DND-41 (cell line): ENCODE data around the gene LAMA2.

Experiments used
- ATAC-seq: fragments of 200-7000 bp; cut with Tn5 transposase; 3 replicates; pipeline ENCODE4 v1.9.1; 2021; ENCODE audit warnings: low read depth; ENCODE audit not compliant: insufficient read depth
- DNase-seq: peaks from one replicate; pipeline ENCODE4 v3.0.0-alpha.2; 2020
- H2AFZ ChIP-seq: 2 replicates; pipeline ENCODE4 v1.6.0; 2012; ENCODE audit warnings: low read depth, low read length
- H3K27ac ChIP-seq: 2 replicates; pipeline ENCODE4 v1.5.1; 2012; ENCODE audit warnings: low read length, inconsistent platforms
- H3K27me3 ChIP-seq: fragments of 200-600 bp; sonication (generic); 2 replicates; pipeline ENCODE4 v1.6.0; 2012; ENCODE audit warnings: low read length, mild to moderate bottlenecking, inconsistent platforms; ENCODE audit not compliant: insufficient read depth, poor library complexity
- H3K36me3 ChIP-seq: 2 replicates; pipeline ENCODE4 v1.5.1; 2012; ENCODE audit warnings: low read length, inconsistent platforms; ENCODE audit not compliant: insufficient read depth
- H3K4me1 ChIP-seq: 2 replicates; pipeline ENCODE4 v1.5.1; 2012; ENCODE audit warnings: mild to moderate bottlenecking, low read length; ENCODE audit not compliant: insufficient read depth
- H3K4me2 ChIP-seq: 2 replicates; pipeline ENCODE4 v1.6.0; 2012; ENCODE audit warnings: mild to moderate bottlenecking, moderate library complexity, low read length, inconsistent platforms; ENCODE audit not compliant: insufficient read depth
- H3K4me3 ChIP-seq, 2 experiments: fragments of 200-600 bp in 1 of 2; shearing (Covaris generic) in 1 of 2; 2 replicates each; pipeline ENCODE4 v1.5.1; 2012 to 2016; ENCODE audit warnings: inconsistent platforms in 2 of 2, low read length in 2 of 2, mild to moderate bottlenecking in 2 of 2, low read depth in 1 of 2, moderate library complexity in 1 of 2
- H3K79me2 ChIP-seq: 2 replicates; pipeline ENCODE4 v1.6.0; 2012; ENCODE audit warnings: low read length, inconsistent platforms; ENCODE audit not compliant: insufficient read depth
- H3K9ac ChIP-seq: 2 replicates; pipeline ENCODE4 v1.6.0; 2012; ENCODE audit warnings: low read depth, mild to moderate bottlenecking, inconsistent platforms, low read length, moderate library complexity
- H3K9me3 ChIP-seq: 2 replicates; pipeline ENCODE4 v1.5.1; 2012; ENCODE audit warnings: low read length, moderate library complexity, mild to moderate bottlenecking, inconsistent platforms; ENCODE audit not compliant: insufficient read depth, severe bottlenecking
- H4K20me1 ChIP-seq: 2 replicates; pipeline ENCODE4 v1.6.0; 2012; ENCODE audit warnings: low read length; ENCODE audit not compliant: insufficient read depth
- EZH2 ChIP-seq: IDR thresholded peaks from 3 replicates; pipeline ENCODE4 v1.6.1; 2012; ENCODE audit warnings: borderline replicate concordance, low read depth, mild to moderate bottlenecking, moderate library complexity, low read length, inconsistent platforms; ENCODE audit not compliant: severe bottlenecking
- TF ChIP-seq, protein P1 (sequence below): IDR thresholded peaks from 2 replicates; pipeline ENCODE4 v1.5.1; 2012; ENCODE audit warnings: borderline replicate concordance, low read length, moderate library complexity, mild to moderate bottlenecking; ENCODE audit not compliant: poor library complexity, severe bottlenecking; ENCODE audit errors: extremely low read depth

LAMA2 gene

GRCh38 chr6:129434091-129434490 lies 551.2 kb downstream of the LAMA2 start:
- ATAC-seq: no peak
- no peak overlapping the region for H2AFZ ChIP-seq
- H3K36me3 ChIP-seq: no peaks in the 10 kb centered on the region
- no peak for TF ChIP-seq EZH2
- TF ChIP-seq, protein P1, sequence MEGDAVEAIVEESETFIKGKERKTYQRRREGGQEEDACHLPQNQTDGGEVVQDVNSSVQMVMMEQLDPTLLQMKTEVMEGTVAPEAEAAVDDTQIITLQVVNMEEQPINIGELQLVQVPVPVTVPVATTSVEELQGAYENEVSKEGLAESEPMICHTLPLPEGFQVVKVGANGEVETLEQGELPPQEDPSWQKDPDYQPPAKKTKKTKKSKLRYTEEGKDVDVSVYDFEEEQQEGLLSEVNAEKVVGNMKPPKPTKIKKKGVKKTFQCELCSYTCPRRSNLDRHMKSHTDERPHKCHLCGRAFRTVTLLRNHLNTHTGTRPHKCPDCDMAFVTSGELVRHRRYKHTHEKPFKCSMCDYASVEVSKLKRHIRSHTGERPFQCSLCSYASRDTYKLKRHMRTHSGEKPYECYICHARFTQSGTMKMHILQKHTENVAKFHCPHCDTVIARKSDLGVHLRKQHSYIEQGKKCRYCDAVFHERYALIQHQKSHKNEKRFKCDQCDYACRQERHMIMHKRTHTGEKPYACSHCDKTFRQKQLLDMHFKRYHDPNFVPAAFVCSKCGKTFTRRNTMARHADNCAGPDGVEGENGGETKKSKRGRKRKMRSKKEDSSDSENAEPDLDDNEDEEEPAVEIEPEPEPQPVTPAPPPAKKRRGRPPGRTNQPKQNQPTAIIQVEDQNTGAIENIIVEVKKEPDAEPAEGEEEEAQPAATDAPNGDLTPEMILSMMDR: no peak
- no peak overlapping the region for H3K27ac ChIP-seq
- DNase-seq: no peak
- no peaks in the 10 kb centered on the region for H3K4me1 ChIP-seq
- no peak overlapping the region for H3K4me3 ChIP-seq
- no peaks in the 10 kb centered on the region for H4K20me1 ChIP-seq
- H3K9me3 ChIP-seq: no peaks in the 10 kb centered on the region
- no peaks in the 10 kb centered on the region for H3K79me2 ChIP-seq
- peaks cover 2% of the 10 kb centered on the region for H3K27me3 ChIP-seq
- H3K9ac ChIP-seq: no peak overlapping the region
- H3K4me2 ChIP-seq: no peak overlapping the region

GRCh38 chr6:129440691-129441090 lies 557.8 kb downstream of the LAMA2 start:
- H4K20me1 ChIP-seq: no peaks in the 10 kb centered on the region
- no peak overlapping the region for H3K4me3 ChIP-seq
- no peaks in the 10 kb centered on the region for H3K4me1 ChIP-seq
- no peak overlapping the region for H2AFZ ChIP-seq
- no peak overlapping the region for H3K27ac ChIP-seq
- H3K27me3 ChIP-seq: peaks cover 3% of the 10 kb centered on the region
- no peak overlapping the region for H3K9ac ChIP-seq
- no peaks in the 10 kb centered on the region for H3K9me3 ChIP-seq
- H3K4me2 ChIP-seq: no peak overlapping the region
- no peaks in the 10 kb centered on the region for H3K79me2 ChIP-seq
- DNase-seq (no peak), ATAC-seq (no peak)
- no peaks in the 10 kb centered on the region for H3K36me3 ChIP-seq
- TF ChIP-seq EZH2: no peak
- TF ChIP-seq, protein P1: no peak

GRCh38 chr6:129444683-129445082 lies 561.7 kb downstream of the LAMA2 start:
- no peak overlapping the region for H3K27ac ChIP-seq
- no peaks in the 10 kb centered on the region for H4K20me1 ChIP-seq
- H3K4me3 ChIP-seq: no peak overlapping the region
- no peak overlapping the region for H3K4me2 ChIP-seq
- H3K4me1 ChIP-seq: no peaks in the 10 kb centered on the region
- TF ChIP-seq EZH2: no peak
- TF ChIP-seq, protein P1: no peak
- H3K9me3 ChIP-seq: no peaks in the 10 kb centered on the region
- H2AFZ ChIP-seq: no peak overlapping the region
- ATAC-seq: no peak
- no peak for DNase-seq
- H3K27me3 ChIP-seq: peaks cover 3% of the 10 kb centered on the region
- no peak overlapping the region for H3K9ac ChIP-seq
- no peaks in the 10 kb centered on the region for H3K79me2 ChIP-seq
- no peaks in the 10 kb centered on the region for H3K36me3 ChIP-seq
